IMR-90 (cell line): ENCODE results near the gene GCC2. TPM values are rescaled to one million over a fixed set of nuclear protein-coding genes. Genes with fewer than 3 reads are reported as not detected.

Experiments used
- ATAC-seq: fragments of 200-7000 bp; cut with Tn5 transposase; 2 replicates; pipeline ENCODE4 v1.9.1; 2020; ENCODE audit warnings: low read depth, mild to moderate bottlenecking, moderate library complexity
- BruUV-seq: library from RNA; stranded (reverse); fragments of 400-500 nt; replicated peaks from 2 replicates; lab custom pipeline; 2021; lab: Mats Ljungman, UMichigan
- CTCF ChIA-PET: fragments of 300-600 bp; formaldehyde crosslinking; extraction: SDS; loops from one replicate; lab custom pipeline; 2021; ENCODE audit warnings: antibody characterized with exemption; lab: Yijun Ruan, JAX
- POLR2A ChIA-PET: fragments of 300-600 bp; sonication (Branson Sonifier 250); formaldehyde crosslinking; loops from one replicate; lab custom pipeline; 2022; ENCODE audit warnings: antibody characterized with exemption; ENCODE audit not compliant: unreplicated experiment; lab: Charles Lee
- DNase-seq: peaks from one replicate; pipeline ENCODE4 v3.0.0; 2013
- H2AFZ ChIP-seq: replicated peaks from 2 replicates; pipeline ENCODE3; 2013; ENCODE audit warnings: low read length, mild to moderate bottlenecking; ENCODE audit not compliant: poor library complexity
- H2AK5ac ChIP-seq: 2 replicates; pipeline ENCODE4 v1.6.1; 2013; ENCODE audit warnings: low read depth, low read length, inconsistent platforms
- H2AK9ac ChIP-seq: replicated peaks from 2 replicates; pipeline ENCODE3; 2013; ENCODE audit warnings: mild to moderate bottlenecking, low read depth, low read length, moderate library complexity; ENCODE audit not compliant: poor library complexity
- H2BK120ac ChIP-seq: 2 replicates; pipeline ENCODE4 v1.6.1; 2013; ENCODE audit warnings: low read depth, low read length, inconsistent platforms
- H2BK15ac ChIP-seq: 3 replicates; pipeline ENCODE4 v1.6.1; 2013; ENCODE audit warnings: low read depth, low read length, inconsistent platforms
- H2BK20ac ChIP-seq: 2 replicates; pipeline ENCODE4 v1.6.1; 2013; ENCODE audit warnings: low read depth, mild to moderate bottlenecking, inconsistent platforms, low read length, moderate library complexity
- H2BK5ac ChIP-seq: 2 replicates; pipeline ENCODE4 v1.6.1; 2013; ENCODE audit warnings: mild to moderate bottlenecking, low read depth, low read length, inconsistent platforms; ENCODE audit not compliant: poor library complexity, severe bottlenecking
- H3K14ac ChIP-seq: replicated peaks from 2 replicates; pipeline ENCODE4 v1.6.1; 2013; ENCODE audit warnings: low read depth, low read length, inconsistent platforms
- H3K18ac ChIP-seq: 2 replicates; pipeline ENCODE4 v1.6.1; 2013; ENCODE audit warnings: low read depth, low read length, control low read depth
- H3K23ac ChIP-seq: 2 replicates; pipeline ENCODE4 v1.6.1; 2013; ENCODE audit warnings: low read depth, low read length, inconsistent platforms
- H3K27ac ChIP-seq: 2 replicates; pipeline ENCODE4 v1.5.1; 2013; ENCODE audit warnings: mild to moderate bottlenecking, control low read depth, low read length; ENCODE audit not compliant: insufficient read depth
- H3K27me3 ChIP-seq: 2 replicates; pipeline ENCODE4 v1.6.1; 2013; ENCODE audit warnings: low read length; ENCODE audit not compliant: control insufficient read depth, insufficient read depth
- H3K36me3 ChIP-seq: 2 replicates; pipeline ENCODE4 v1.6.1; 2013; ENCODE audit warnings: low read length, mixed read lengths; ENCODE audit not compliant: control insufficient read depth, insufficient read depth
- H3K4ac ChIP-seq: 2 replicates; pipeline ENCODE4 v1.6.1; 2013; ENCODE audit warnings: low read depth, low read length, inconsistent platforms
- H3K4me1 ChIP-seq: 2 replicates; pipeline ENCODE4 v1.6.1; 2013; ENCODE audit warnings: low read length, mixed read lengths; ENCODE audit not compliant: control insufficient read depth, insufficient read depth
- H3K4me2 ChIP-seq: 2 replicates; pipeline ENCODE4 v1.6.1; 2013; ENCODE audit warnings: low read depth, mild to moderate bottlenecking, control low read depth, low read length, moderate library complexity
- H3K4me3 ChIP-seq: 2 replicates; pipeline ENCODE4 v1.5.1; 2013; ENCODE audit warnings: low read depth, mild to moderate bottlenecking, control low read depth, low read length, moderate library complexity; ENCODE audit not compliant: insufficient read depth
- H3K56ac ChIP-seq: 2 replicates; pipeline ENCODE4 v1.6.1; 2013; ENCODE audit warnings: low read length, inconsistent platforms; ENCODE audit not compliant: insufficient read depth; ENCODE audit errors: extremely low read depth
- H3K79me1 ChIP-seq, 2 experiments: 2 replicates each; pipeline ENCODE4 v1.6.1; 2013; ENCODE audit warnings: low read length in 2 of 2, inconsistent platforms in 1 of 2, low read depth in 1 of 2
- H3K9ac ChIP-seq: 2 replicates; pipeline ENCODE4 v1.6.1; 2013; ENCODE audit warnings: low read depth, low read length, control low read depth
- H3K9me1 ChIP-seq: 2 replicates; pipeline ENCODE4 v1.6.1; 2013; ENCODE audit warnings: low read length, inconsistent platforms; ENCODE audit not compliant: insufficient read depth
- H3K9me3 ChIP-seq: 2 replicates; pipeline ENCODE4 v1.6.1; 2013; ENCODE audit warnings: low read length; ENCODE audit not compliant: control insufficient read depth, insufficient read depth
- H4K20me1 ChIP-seq: 2 replicates; pipeline ENCODE4 v1.6.1; 2013; ENCODE audit warnings: low read length, inconsistent platforms; ENCODE audit not compliant: insufficient read depth
- H4K5ac ChIP-seq: 2 replicates; pipeline ENCODE4 v1.6.1; 2013; ENCODE audit warnings: mild to moderate bottlenecking, low read depth, low read length, control low read depth
- H4K8ac ChIP-seq, 2 experiments: 2 replicates each; pipeline ENCODE4 v1.6.1; 2013; ENCODE audit warnings: low read depth in 2 of 2, low read length in 2 of 2, control low read depth in 1 of 2, inconsistent platforms in 1 of 2
- H4K91ac ChIP-seq: 2 replicates; pipeline ENCODE4 v1.6.1; 2013; ENCODE audit warnings: low read depth, low read length, inconsistent platforms; ENCODE audit not compliant: insufficient read depth
- BHLHE40 ChIP-seq: fragments of 150-350 bp; IDR thresholded peaks from 2 replicates; pipeline ENCODE4 v1.6.1; 2016; ENCODE audit warnings: mild to moderate bottlenecking, low read depth, low read length
- CEBPB ChIP-seq: IDR thresholded peaks from 2 replicates; pipeline ENCODE4 v1.6.1; 2012; ENCODE audit warnings: low read depth, low read length, improper control_type of control experiment
- CHD1 ChIP-seq: IDR thresholded peaks from 2 replicates; pipeline ENCODE4 v1.6.1; 2012; ENCODE audit warnings: low read depth, low read length, improper control_type of control experiment
- CTCF ChIP-seq: conservative IDR thresholded peaks from 2 replicates; pipeline ENCODE4 v1.5.1; 2012; ENCODE audit warnings: mild to moderate bottlenecking, low read depth, low read length, improper control_type of control experiment
- MAFK ChIP-seq: IDR thresholded peaks from 2 replicates; pipeline ENCODE4 v1.6.1; 2012; ENCODE audit warnings: low read depth, low read length, improper control_type of control experiment
- MAZ ChIP-seq: IDR thresholded peaks from 2 replicates; pipeline ENCODE4 v1.6.1; 2012; ENCODE audit warnings: low read depth, mild to moderate bottlenecking, low read length, improper control_type of control experiment, moderate library complexity, borderline replicate concordance
- MXI1 ChIP-seq: IDR thresholded peaks from 2 replicates; pipeline ENCODE4 v1.6.1; 2012; ENCODE audit warnings: low read depth, mild to moderate bottlenecking, low read length, moderate library complexity, borderline replicate concordance
- NFE2L2 ChIP-seq: fragments of 150-350 bp; IDR thresholded peaks from 2 replicates; pipeline ENCODE4 v1.6.1; 2016; ENCODE audit warnings: low read depth, mild to moderate bottlenecking, low read length
- RAD21 ChIP-seq: IDR thresholded peaks from 2 replicates; pipeline ENCODE4 v1.6.1; 2012; ENCODE audit warnings: low read length, improper control_type of control experiment
- RCOR1 ChIP-seq: IDR thresholded peaks from 2 replicates; pipeline ENCODE4 v1.6.1; 2012; ENCODE audit warnings: mild to moderate bottlenecking, low read length, improper control_type of control experiment; ENCODE audit not compliant: insufficient replicate concordance
- SMC3 ChIP-seq: fragments of 150-350 bp; IDR thresholded peaks from 2 replicates; pipeline ENCODE4 v1.6.1; 2016; ENCODE audit warnings: low read depth, mild to moderate bottlenecking, antibody characterized with exemption, low read length, moderate library complexity
- WGBS, 2 experiments: methylation state at CpG; one replicate each; pipeline versions ENCODE4 v1.1.5 to v1.1.7; 2013; ENCODE audit warnings: missing lambda C conversion rate in 2 of 2; ENCODE audit not compliant: insufficient read length in 1 of 2; ENCODE audit errors: extremely low coverage in 2 of 2; 5-methylcytosine and 5-hydroxymethylcytosine counted together
- dilution Hi-C: fragments of 300-500 bp; cut with HindIII; formaldehyde crosslinking; loops from one replicate; pipeline ENCODE4 v1.14.3; 2018; ENCODE audit warnings: low sequenced_read_pairs; ENCODE audit not compliant: unreplicated experiment
- in situ Hi-C: fragments of 300-500 bp; cut with MboI; formaldehyde crosslinking; loops from 3 replicates; pipeline ENCODE4 v1.14.3; 2019; ENCODE audit warnings: low sequenced_read_pairs, inconsistent platforms, mixed read lengths
- intact Hi-C: fragments of 100-400 bp; cut with micrococcal nuclease; formaldehyde crosslinking; loops from 2 replicates; pipeline ENCODE4 v1.10.0; 2022
- polyA plus RNA-seq, 3 experiments: library from polyadenylated mRNA; depleted of rRNA; stranded (reverse); fragments of >200 nt; gene quantifications; 2 replicates each; pipeline ENCODE4 v1.2.3, GENCODE V29; 2012; ENCODE audit warnings: low replicate concordance in 1 of 3
- total RNA-seq: library from RNA; depleted of rRNA; stranded (reverse); fragments of >200 nt; gene quantifications from 2 replicates; pipeline ENCODE4 v1.2.3, GENCODE V29; 2012
- TF ChIP-seq, protein P1 (sequence below): fragments of 150-350 bp; IDR thresholded peaks from 2 replicates; pipeline ENCODE4 v1.6.1; 2016; ENCODE audit warnings: low read depth, mild to moderate bottlenecking, low read length, moderate library complexity, borderline replicate concordance
- TF ChIP-seq, protein P2 (sequence below): fragments of 150-350 bp; IDR thresholded peaks from 2 replicates; pipeline ENCODE4 v1.6.1; 2017; ENCODE audit warnings: mild to moderate bottlenecking, antibody characterized with exemption, low read length, low read depth

Gene GCC2
- total and polyA plus RNA-seq, 2 of the 4 experiments (the other 2 are of a cell fraction) = 6.4 to 8.6 TPM

DNA sequence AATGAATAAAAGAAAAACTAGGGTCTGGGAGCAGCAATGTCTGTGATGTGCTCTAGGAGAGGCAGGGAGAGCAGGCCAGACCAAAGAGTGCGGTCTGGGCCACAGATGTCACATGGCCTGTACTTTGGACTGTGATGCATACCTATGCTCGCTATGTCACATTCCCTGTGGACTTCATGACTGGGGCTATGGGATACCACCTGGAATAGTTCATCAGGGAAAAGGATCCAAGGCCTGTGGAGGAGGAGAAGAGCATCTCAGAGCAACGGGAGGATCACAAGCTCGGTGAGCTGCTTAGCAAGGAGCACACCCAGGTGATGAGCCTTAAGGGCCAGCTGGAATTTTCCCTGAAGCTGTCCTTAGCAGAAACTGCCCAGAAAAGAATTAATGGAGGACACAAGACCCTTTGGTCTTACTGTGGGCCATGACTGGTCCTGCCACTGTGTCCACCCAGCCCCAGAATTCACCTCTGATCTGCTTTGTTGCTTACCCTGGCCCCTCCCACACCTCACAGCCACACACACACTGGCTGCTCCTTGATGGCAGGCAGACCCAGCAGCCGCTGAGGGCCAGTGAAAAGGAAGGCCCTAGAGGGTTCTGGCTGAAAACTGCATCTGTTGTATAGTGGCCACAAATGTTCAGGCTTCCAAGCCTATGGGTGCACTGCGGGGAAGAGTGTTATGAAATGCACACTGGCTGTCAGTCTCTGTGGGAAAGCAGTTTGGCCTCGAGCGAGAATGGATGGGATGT is 25.3 kb upstream of the GCC2 start:
- Histone ChIP-seq H2BK5ac (no peak overlapping the region), H3K27ac (no peak overlapping the region), H2AK9ac (no peak overlapping the region), H2AFZ (no peak overlapping the region), H3K4me1 (no peaks in the 10 kb centered on the region), H3K18ac (no peak overlapping the region), H4K20me1 (no peaks in the 10 kb centered on the region), H3K23ac (no peak overlapping the region), H4K8ac (no peak overlapping the region), H3K9me1 (no peaks in the 10 kb centered on the region), H3K4ac (no peak overlapping the region), H3K4me2 (no peak overlapping the region), H3K56ac (no peak overlapping the region), H3K27me3 (no peaks in the 10 kb centered on the region), H2BK15ac (no peak overlapping the region), H3K36me3 (no peaks in the 10 kb centered on the region), H2BK120ac (no peak overlapping the region), H3K9me3 (no peaks in the 10 kb centered on the region), H4K91ac (no peak overlapping the region), H3K14ac (no peak overlapping the region), H2AK5ac (no peak overlapping the region), H3K79me1 (no peaks in the 10 kb centered on the region), H4K5ac (no peak overlapping the region), H2BK20ac (no peak overlapping the region), H3K4me3 (no peak overlapping the region), H3K9ac (no peak overlapping the region)
- no peak for TF ChIP-seq MXI1
- TF ChIP-seq, protein P1, sequence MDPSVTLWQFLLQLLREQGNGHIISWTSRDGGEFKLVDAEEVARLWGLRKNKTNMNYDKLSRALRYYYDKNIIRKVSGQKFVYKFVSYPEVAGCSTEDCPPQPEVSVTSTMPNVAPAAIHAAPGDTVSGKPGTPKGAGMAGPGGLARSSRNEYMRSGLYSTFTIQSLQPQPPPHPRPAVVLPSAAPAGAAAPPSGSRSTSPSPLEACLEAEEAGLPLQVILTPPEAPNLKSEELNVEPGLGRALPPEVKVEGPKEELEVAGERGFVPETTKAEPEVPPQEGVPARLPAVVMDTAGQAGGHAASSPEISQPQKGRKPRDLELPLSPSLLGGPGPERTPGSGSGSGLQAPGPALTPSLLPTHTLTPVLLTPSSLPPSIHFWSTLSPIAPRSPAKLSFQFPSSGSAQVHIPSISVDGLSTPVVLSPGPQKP = no peak
- no peak for TF ChIP-seq SMC3
- TF ChIP-seq NFE2L2 = no peak
- TF ChIP-seq, protein P2, sequence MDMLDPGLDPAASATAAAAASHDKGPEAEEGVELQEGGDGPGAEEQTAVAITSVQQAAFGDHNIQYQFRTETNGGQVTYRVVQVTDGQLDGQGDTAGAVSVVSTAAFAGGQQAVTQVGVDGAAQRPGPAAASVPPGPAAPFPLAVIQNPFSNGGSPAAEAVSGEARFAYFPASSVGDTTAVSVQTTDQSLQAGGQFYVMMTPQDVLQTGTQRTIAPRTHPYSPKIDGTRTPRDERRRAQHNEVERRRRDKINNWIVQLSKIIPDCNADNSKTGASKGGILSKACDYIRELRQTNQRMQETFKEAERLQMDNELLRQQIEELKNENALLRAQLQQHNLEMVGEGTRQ = no peak
- no peak for TF ChIP-seq CEBPB
- no peak for TF ChIP-seq MAFK
- no peak for TF ChIP-seq RCOR1
- no peak for TF ChIP-seq RAD21
- TF ChIP-seq CHD1 = no peak
- TF ChIP-seq BHLHE40 = no peak
- no peak for TF ChIP-seq MAZ
- no peak for TF ChIP-seq CTCF
- ChIA-PET POLR2A (no interaction called here), CTCF (no interaction called here)
- in situ Hi-C loops (no loop called here), intact Hi-C loops (no loop called here), dilution Hi-C loops (no loop called here)
- no TSS peak for BruUV-seq
- WGBS, 2 experiments = 78% methylated on average over 8 of the region's 8 CpGs; no CpG with 5 or more reads in 1 of the 2 experiments
- DNase-seq (no peak), ATAC-seq (no peak)
